ENCODE results near the gene PTPN22. TPM values are rescaled to one million over a fixed set of nuclear protein-coding genes. Genes with fewer than 3 reads are reported as not detected.

Gene PTPN22
- total RNA-seq, 1 donor from 2014 or later, result 0.44 TPM

DNA sequence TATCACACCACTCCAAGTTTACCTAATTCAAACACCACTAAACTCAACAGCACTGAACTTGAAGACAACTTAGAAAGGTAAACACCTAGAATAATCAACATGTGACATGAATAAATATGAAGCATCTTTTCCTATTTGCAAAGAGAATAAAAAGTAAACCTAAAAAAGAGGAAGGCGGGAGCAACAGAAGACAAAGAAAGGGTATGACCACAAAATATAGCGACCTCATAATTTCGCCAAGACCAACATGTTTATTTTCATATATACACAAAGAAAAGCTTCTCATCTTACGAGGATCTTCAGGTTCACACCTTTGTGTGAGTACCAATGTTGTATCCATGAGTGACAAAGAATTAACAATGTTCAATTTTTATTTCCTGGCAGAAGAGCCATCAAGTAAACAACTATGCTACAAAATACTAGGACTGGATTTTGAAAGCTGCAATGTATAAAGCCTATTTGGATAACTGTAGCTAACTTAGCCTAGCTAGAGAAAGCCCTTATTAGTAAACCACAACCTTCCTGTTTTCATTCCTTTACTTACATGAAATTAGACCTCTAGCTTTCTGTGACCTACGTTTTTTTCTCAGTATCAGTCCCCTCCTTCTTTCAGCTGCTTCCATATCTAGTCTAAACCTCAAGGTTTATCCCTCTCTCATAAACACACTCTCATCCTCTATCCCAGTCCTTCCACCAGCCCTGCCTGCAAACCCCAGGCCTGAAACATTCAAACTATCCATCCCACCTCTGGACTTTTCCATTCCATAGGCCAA is 91.0 kb downstream of the PTPN22 start:
- H3K36me3 ChIP-seq, result peaks cover 17% of the 10 kb centered on the region
- intact Hi-C loops (cut with micrococcal nuclease), result no loop called here
- no peak overlapping the region for H3K4me3 ChIP-seq
- H3K4me1 ChIP-seq, result peaks cover 59% of the 10 kb centered on the region
- TF ChIP-seq, protein P1, sequence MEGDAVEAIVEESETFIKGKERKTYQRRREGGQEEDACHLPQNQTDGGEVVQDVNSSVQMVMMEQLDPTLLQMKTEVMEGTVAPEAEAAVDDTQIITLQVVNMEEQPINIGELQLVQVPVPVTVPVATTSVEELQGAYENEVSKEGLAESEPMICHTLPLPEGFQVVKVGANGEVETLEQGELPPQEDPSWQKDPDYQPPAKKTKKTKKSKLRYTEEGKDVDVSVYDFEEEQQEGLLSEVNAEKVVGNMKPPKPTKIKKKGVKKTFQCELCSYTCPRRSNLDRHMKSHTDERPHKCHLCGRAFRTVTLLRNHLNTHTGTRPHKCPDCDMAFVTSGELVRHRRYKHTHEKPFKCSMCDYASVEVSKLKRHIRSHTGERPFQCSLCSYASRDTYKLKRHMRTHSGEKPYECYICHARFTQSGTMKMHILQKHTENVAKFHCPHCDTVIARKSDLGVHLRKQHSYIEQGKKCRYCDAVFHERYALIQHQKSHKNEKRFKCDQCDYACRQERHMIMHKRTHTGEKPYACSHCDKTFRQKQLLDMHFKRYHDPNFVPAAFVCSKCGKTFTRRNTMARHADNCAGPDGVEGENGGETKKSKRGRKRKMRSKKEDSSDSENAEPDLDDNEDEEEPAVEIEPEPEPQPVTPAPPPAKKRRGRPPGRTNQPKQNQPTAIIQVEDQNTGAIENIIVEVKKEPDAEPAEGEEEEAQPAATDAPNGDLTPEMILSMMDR (IDR thresholded peaks at IDR 0.05; ENCODE audit: borderline replicate concordance), result no peak
- no peaks in the 10 kb centered on the region for H3K27me3 ChIP-seq (ENCODE audit: low read depth)
- DNase-seq, result no peak
- H3K27ac ChIP-seq (replicated peaks), result no peak overlapping the region
- H3K9me3 ChIP-seq (replicated peaks), result no peaks in the 10 kb centered on the region

DNA sequence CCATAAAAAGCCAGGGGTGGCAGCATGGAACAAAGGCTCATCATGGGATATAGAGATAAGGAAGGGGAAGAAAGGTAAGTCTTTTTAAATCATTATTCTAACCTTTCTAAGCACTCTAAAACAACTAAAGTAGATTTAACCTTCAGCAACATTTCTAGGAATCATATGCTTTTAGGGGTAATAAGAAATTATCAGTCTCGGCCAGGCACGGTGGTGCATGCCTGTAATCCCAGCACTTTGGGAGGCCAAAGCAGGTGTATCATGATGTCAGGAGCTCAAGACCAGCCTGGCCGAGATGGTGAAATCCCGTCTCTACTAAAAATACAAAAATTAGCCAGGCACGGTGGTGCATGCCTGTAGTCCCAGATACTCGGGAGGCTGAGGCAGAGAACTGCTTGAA is 92.0 kb downstream of the PTPN22 start:
- Histone ChIP-seq H3K4me1 (peaks cover 49% of the 10 kb centered on the region), H3K4me3 (no peak overlapping the region), H3K27ac (replicated peaks) (no peak overlapping the region), H3K9me3 (replicated peaks) (no peaks in the 10 kb centered on the region), H3K27me3 (ENCODE audit: low read depth) (no peaks in the 10 kb centered on the region), H3K36me3 (peaks cover 28% of the 10 kb centered on the region)
- TF ChIP-seq, protein P1 (IDR thresholded peaks at IDR 0.05; ENCODE audit: borderline replicate concordance), result no peak
- intact Hi-C loops (cut with micrococcal nuclease), result no loop called here
- DNase-seq, result no peak

DNA sequence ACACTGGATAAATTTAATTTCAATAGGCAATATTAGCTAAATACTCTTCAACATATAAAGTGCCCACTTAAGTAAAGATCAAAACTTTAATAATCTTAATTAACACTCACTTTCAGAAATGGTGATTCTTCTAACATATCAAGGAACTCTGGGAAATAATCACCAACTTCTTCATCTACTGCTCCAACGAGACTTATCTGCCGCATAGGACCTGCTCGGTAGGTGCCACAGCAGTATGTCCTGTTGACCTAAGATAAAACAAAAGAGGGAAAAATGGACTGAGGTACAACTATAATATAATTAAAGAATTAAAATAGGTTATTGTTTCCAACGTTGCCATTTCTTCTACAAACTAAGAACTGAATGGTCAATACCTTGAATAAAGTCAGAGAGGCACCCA is 94.0 kb downstream of the PTPN22 start:
- Histone ChIP-seq H3K4me3 (no peak overlapping the region), H3K4me1 (peaks cover 29% of the 10 kb centered on the region), H3K27me3 (ENCODE audit: low read depth) (no peaks in the 10 kb centered on the region), H3K36me3 (peaks cover 35% of the 10 kb centered on the region), H3K27ac (replicated peaks) (no peak overlapping the region), H3K9me3 (replicated peaks) (no peaks in the 10 kb centered on the region)
- no peak for DNase-seq
- intact Hi-C loops (cut with micrococcal nuclease), result no loop called here
- TF ChIP-seq, protein P1 (IDR thresholded peaks at IDR 0.05; ENCODE audit: borderline replicate concordance), result no peak

DNA sequence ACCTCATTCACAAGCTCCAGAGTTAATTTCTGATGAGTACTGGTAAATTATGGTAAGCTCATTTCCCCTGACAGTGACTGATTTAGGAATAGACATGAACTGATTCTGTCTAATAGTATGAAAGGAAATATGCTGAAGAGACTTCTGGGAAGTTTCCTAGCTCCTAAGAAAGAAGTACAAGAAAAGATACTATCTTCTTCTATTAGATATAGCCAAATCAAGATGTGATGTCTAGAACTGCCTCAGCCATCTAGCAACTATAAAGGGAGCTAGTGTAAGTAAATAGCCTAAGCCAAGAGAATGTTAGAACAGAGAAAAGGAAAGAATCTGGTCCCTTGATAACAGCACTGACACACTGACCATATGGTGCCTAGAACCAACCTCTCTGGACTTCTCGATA is 101.5 kb downstream of the PTPN22 start:
- TF ChIP-seq, protein P1 (IDR thresholded peaks at IDR 0.05; ENCODE audit: borderline replicate concordance), result no peak
- no peak for DNase-seq
- peaks cover 17% of the 10 kb centered on the region for H3K4me1 ChIP-seq
- H3K27me3 ChIP-seq (ENCODE audit: low read depth), result no peaks in the 10 kb centered on the region
- peaks cover 46% of the 10 kb centered on the region for H3K36me3 ChIP-seq
- no peaks in the 10 kb centered on the region for H3K9me3 ChIP-seq (replicated peaks)
- intact Hi-C loops (cut with micrococcal nuclease), result no loop called here
- H3K4me3 ChIP-seq, result no peak overlapping the region
- no peak overlapping the region for H3K27ac ChIP-seq (replicated peaks)

DNA sequence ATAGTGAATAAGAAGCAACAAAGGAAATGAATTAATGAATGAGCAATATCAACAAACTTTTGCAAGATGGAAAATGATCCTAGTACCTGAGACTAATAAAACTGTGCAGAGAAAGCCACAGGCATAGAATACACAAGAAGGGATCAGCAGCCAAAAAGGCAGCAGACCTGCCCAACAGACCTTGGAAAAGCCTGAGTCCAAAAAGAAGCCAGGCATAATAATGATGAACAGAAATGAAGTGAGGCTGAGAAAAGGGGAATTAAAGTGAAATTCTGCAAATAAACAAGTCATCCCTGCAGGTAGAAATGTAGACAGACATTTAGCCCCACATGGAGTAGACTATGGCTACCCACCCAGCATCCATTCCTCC is 101.9 kb downstream of the PTPN22 start:
- TF ChIP-seq, protein P1 (IDR thresholded peaks at IDR 0.05; ENCODE audit: borderline replicate concordance), result no peak
- H3K4me3 ChIP-seq, result no peak overlapping the region
- peaks cover 46% of the 10 kb centered on the region for H3K36me3 ChIP-seq
- DNase-seq, result no peak
- H3K9me3 ChIP-seq (replicated peaks), result no peaks in the 10 kb centered on the region
- peaks cover 17% of the 10 kb centered on the region for H3K4me1 ChIP-seq
- no peaks in the 10 kb centered on the region for H3K27me3 ChIP-seq (ENCODE audit: low read depth)
- no peak overlapping the region for H3K27ac ChIP-seq (replicated peaks)
- intact Hi-C loops (cut with micrococcal nuclease), result no loop called here

Data from left ventricle myocardium inferior (tissue), 1 donor.